ENCODE results near the gene APOL6.

Gene APOL6

DNA sequence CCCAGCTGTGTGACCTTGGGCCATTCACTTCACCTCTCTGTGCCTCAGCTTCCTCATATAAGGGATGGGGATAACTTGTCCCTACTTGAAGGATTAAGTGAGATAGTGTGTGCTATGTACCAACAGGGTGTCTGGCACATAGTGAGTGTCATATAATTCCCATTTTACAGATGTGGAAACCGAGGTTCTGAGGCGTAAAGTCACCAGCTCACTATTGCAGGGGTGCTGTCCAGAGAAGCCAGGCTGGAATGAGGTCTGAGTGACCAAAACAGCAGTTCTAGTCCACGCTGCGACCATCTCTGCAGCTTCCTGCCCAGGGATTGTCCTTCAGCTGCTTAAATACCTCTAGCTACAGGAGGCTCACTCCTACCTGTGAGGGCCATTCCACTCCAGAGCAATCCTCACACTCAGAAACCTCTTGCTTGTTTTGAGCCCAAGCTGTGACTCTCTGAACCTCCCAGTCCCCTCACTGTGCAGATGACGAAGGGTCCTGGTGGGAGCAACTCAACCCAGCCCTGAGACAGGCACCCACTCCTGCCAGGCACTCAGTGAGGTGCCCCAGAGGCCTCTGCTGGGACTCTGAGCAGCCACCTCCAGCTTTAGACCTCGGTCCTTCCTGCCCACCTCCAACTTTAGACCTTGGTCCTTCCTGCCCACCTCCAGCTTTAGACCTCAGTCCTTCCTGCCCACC lies 36.9 kb upstream of the APOL6 start:
- H3K4me2 ChIP-seq (ENCODE audit: low read depth, low read length), result peak overlapping the region; percentile 42
- H3K36me3 ChIP-seq (replicated peaks; ENCODE audit: insufficient read depth, low read length), result no peaks in the 10 kb centered on the region
- peak overlapping the region; percentile 33 for H2AFZ ChIP-seq (ENCODE audit: low read length)
- H3K9ac ChIP-seq (ENCODE audit: low read length), result no peak overlapping the region
- peak overlapping the region; percentile 40; the same call in 1 of the 2 replicates for H3K27ac ChIP-seq (ENCODE audit: low read length)
- no peaks in the 10 kb centered on the region for H3K9me2 ChIP-seq (replicated peaks; ENCODE audit: insufficient read depth, low read length)
- TF ChIP-seq EZH2phosphoT487 (IDR thresholded peaks at IDR 0.05; ENCODE audit: low read length) (no peak), EZH2 (optimal IDR thresholded peaks at IDR 0.05; ENCODE audit: low read depth, low read length) (no peak)
- TF ChIP-seq, protein P1, sequence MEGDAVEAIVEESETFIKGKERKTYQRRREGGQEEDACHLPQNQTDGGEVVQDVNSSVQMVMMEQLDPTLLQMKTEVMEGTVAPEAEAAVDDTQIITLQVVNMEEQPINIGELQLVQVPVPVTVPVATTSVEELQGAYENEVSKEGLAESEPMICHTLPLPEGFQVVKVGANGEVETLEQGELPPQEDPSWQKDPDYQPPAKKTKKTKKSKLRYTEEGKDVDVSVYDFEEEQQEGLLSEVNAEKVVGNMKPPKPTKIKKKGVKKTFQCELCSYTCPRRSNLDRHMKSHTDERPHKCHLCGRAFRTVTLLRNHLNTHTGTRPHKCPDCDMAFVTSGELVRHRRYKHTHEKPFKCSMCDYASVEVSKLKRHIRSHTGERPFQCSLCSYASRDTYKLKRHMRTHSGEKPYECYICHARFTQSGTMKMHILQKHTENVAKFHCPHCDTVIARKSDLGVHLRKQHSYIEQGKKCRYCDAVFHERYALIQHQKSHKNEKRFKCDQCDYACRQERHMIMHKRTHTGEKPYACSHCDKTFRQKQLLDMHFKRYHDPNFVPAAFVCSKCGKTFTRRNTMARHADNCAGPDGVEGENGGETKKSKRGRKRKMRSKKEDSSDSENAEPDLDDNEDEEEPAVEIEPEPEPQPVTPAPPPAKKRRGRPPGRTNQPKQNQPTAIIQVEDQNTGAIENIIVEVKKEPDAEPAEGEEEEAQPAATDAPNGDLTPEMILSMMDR (IDR thresholded peaks at IDR 0.05; ENCODE audit: low read length), result no peak
- no peak for DNase-seq
- peaks cover 14% of the 10 kb centered on the region for H3K4me1 ChIP-seq (ENCODE audit: low read length)
- H3K79me2 ChIP-seq (ENCODE audit: low read length), result no peaks in the 10 kb centered on the region
- H3K27me3 ChIP-seq (replicated peaks; ENCODE audit: insufficient read depth, low read length), result no peaks in the 10 kb centered on the region
- H3K9me3 ChIP-seq (replicated peaks; ENCODE audit: insufficient read depth, low read length), result no peaks in the 10 kb centered on the region
- H3K4me3 ChIP-seq (ENCODE audit: low read length), result no peak overlapping the region; the same call in 1 of the 2 replicates
- H4K20me1 ChIP-seq (ENCODE audit: insufficient read depth, low read length), result no peaks in the 10 kb centered on the region
- peaks cover 3% of the 10 kb centered on the region; the same call in 1 of the 2 replicates for H3F3A ChIP-seq (ENCODE audit: insufficient read depth, low read length)

DNA sequence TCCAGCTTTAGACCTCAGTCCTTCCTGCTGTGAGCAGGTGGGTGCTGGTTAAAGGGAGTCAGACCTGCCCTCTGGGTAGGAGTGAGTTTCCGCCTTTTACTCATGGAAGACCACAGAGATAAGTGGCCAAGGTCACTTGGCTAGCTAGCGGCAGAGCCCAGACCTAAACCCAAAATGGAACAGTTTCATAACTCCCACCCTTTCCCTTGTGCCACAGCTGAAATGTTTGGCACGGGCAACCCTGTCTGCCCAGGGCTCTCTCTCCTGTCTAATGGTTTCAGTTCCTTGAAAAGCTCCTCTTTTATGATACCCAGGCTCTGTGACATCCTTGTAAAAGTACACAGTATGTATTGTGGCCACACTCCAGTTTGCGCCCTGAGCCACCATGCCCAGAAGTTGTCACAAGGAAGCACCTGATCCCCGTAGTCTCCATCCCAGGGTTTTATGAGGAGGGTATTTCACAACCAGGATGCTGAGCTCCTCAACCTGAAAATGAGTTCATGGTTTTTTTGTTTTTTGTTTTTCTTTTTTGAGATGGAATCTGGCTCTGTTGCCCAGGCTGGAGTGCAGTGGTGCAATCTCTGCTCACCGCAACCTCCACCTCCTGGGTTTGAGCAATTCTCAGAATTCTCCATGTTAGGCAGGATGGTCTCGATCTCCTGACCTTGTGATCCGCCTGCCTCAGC lies 36.2 kb upstream of the APOL6 start:
- Histone ChIP-seq H3K36me3 (replicated peaks; ENCODE audit: insufficient read depth, low read length) (no peaks in the 10 kb centered on the region), H3K79me2 (ENCODE audit: low read length) (no peaks in the 10 kb centered on the region), H3K9me3 (replicated peaks; ENCODE audit: insufficient read depth, low read length) (no peaks in the 10 kb centered on the region), H3K9ac (ENCODE audit: low read length) (no peak overlapping the region), H3F3A (ENCODE audit: insufficient read depth, low read length) (peaks cover 3% of the 10 kb centered on the region; the same call in 1 of the 2 replicates), H3K4me2 (ENCODE audit: low read depth, low read length) (peak overlapping the region; percentile 42), H3K4me3 (ENCODE audit: low read length) (peak overlapping the region; percentile 8; the same call in 1 of the 2 replicates), H2AFZ (ENCODE audit: low read length) (peak overlapping the region; percentile 33), H3K9me2 (replicated peaks; ENCODE audit: insufficient read depth, low read length) (no peaks in the 10 kb centered on the region), H3K27ac (ENCODE audit: low read length) (peak overlapping the region; percentile 40; the same call in 1 of the 2 replicates), H3K4me1 (ENCODE audit: low read length) (peaks cover 14% of the 10 kb centered on the region), H4K20me1 (ENCODE audit: insufficient read depth, low read length) (no peaks in the 10 kb centered on the region), H3K27me3 (replicated peaks; ENCODE audit: insufficient read depth, low read length) (no peaks in the 10 kb centered on the region)
- DNase-seq, result peak; percentile 20
- TF ChIP-seq EZH2 (optimal IDR thresholded peaks at IDR 0.05; ENCODE audit: low read depth, low read length) (no peak), EZH2phosphoT487 (IDR thresholded peaks at IDR 0.05; ENCODE audit: low read length) (no peak)
- TF ChIP-seq, protein P1 (IDR thresholded peaks at IDR 0.05; ENCODE audit: low read length), result no peak

DNA sequence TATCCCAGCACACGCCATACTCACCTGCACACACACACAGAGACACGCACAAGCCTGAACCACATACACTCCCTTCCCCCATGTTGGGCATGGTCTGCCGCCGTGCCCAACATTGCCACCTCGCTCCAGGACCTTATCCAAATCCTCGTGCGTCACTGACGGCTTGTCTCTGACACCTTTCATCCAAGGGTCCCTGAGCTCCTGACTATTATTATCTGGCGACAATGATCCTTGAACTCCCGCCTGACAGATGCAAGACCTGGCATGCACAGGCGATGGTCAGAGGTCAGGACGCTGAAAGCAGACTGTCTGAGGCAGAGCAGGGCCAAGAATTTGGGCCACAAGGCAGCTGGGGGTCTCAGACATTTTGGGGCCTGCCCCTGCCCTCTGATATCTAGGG lies 35.3 kb upstream of the APOL6 start:
- Histone ChIP-seq H3K9ac (ENCODE audit: low read length) (no peak overlapping the region), H3K79me2 (ENCODE audit: low read length) (no peaks in the 10 kb centered on the region), H3K4me3 (ENCODE audit: low read length) (no peak overlapping the region), H2AFZ (ENCODE audit: low read length) (no peak overlapping the region), H3K27ac (ENCODE audit: low read length) (no peak overlapping the region), H3K9me3 (replicated peaks; ENCODE audit: insufficient read depth, low read length) (no peaks in the 10 kb centered on the region), H3K36me3 (replicated peaks; ENCODE audit: insufficient read depth, low read length) (no peaks in the 10 kb centered on the region), H3K27me3 (replicated peaks; ENCODE audit: insufficient read depth, low read length) (no peaks in the 10 kb centered on the region), H4K20me1 (ENCODE audit: insufficient read depth, low read length) (no peaks in the 10 kb centered on the region), H3F3A (ENCODE audit: insufficient read depth, low read length) (peaks cover 3% of the 10 kb centered on the region; the same call in 1 of the 2 replicates), H3K9me2 (replicated peaks; ENCODE audit: insufficient read depth, low read length) (no peaks in the 10 kb centered on the region), H3K4me2 (ENCODE audit: low read depth, low read length) (no peak overlapping the region), H3K4me1 (ENCODE audit: low read length) (peaks cover 14% of the 10 kb centered on the region)
- TF ChIP-seq EZH2phosphoT487 (IDR thresholded peaks at IDR 0.05; ENCODE audit: low read length), result no peak
- no peak for DNase-seq
